SK-N-SH treated with all-trans-retinoic acid at 6 μM for 48 hours (cell line): ENCODE results near the gene TSC1.

ENCODE experiments used
- ATAC-seq: fragments of 200-7000 bp; cut with Tn5 transposase; 3 replicates; pipeline ENCODE4 v1.9.1; 2020; ENCODE audit warnings: mild to moderate bottlenecking, moderate library complexity
- BACH2 ChIP-seq: fragments of 250-450 bp; sonication (Bioruptor Pico); IDR thresholded peaks from 2 replicates; pipeline ENCODE4 v1.9.0; 2021; ENCODE audit warnings: mild to moderate bottlenecking, borderline replicate concordance
- CSDC2 ChIP-seq: fragments of 250-450 bp; sonication (Bioruptor Pico); IDR thresholded peaks from 2 replicates; pipeline ENCODE4 v1.5.0; 2020; ENCODE audit warnings: mild to moderate bottlenecking, moderate library complexity
- CSRNP3 ChIP-seq: fragments of 250-450 bp; sonication (Bioruptor Pico); IDR thresholded peaks from 2 replicates; pipeline ENCODE4 v1.5.1; 2021; ENCODE audit warnings: mild to moderate bottlenecking, moderate library complexity
- ESRRG ChIP-seq: fragments of 250-450 bp; sonication (Bioruptor Pico); IDR thresholded peaks from 2 replicates; pipeline ENCODE4 v1.6.1; 2021; ENCODE audit warnings: mild to moderate bottlenecking
- GLIS3 ChIP-seq: fragments of 250-450 bp; sonication (Bioruptor Pico); IDR thresholded peaks from 2 replicates; pipeline ENCODE4 v1.5.0; 2020; ENCODE audit warnings: mild to moderate bottlenecking, moderate library complexity
- OSR1 ChIP-seq: fragments of 250-450 bp; sonication (Bioruptor Pico); IDR thresholded peaks from 2 replicates; pipeline ENCODE4 v1.8.0; 2022; ENCODE audit warnings: moderate library complexity, mild to moderate bottlenecking, inconsistent platforms
- PPARA ChIP-seq: fragments of 250-450 bp; sonication (Bioruptor Pico); IDR thresholded peaks from 2 replicates; pipeline ENCODE4 v1.5.0; 2020; ENCODE audit warnings: mild to moderate bottlenecking, borderline replicate concordance
- RARB ChIP-seq: fragments of 250-450 bp; sonication (Bioruptor Pico); IDR thresholded peaks from 2 replicates; pipeline ENCODE4 v1.8.0; 2021; ENCODE audit warnings: mild to moderate bottlenecking, moderate library complexity
- SNAI2 ChIP-seq: fragments of 250-450 bp; sonication (Bioruptor Pico); IDR thresholded peaks from 2 replicates; pipeline ENCODE4 v1.5.0; 2020; ENCODE audit warnings: mild to moderate bottlenecking, moderate library complexity
- TCF4 ChIP-seq: fragments of 250-450 bp; sonication (Bioruptor Pico); IDR thresholded peaks from 2 replicates; pipeline ENCODE4 v1.8.0; 2021; ENCODE audit warnings: mild to moderate bottlenecking, moderate library complexity, borderline replicate concordance
- TOX ChIP-seq: fragments of 250-450 bp; sonication (Bioruptor Pico); IDR thresholded peaks from 2 replicates; pipeline ENCODE4 v1.8.0; 2021; ENCODE audit warnings: mild to moderate bottlenecking, moderate library complexity, borderline replicate concordance
- TSHZ2 ChIP-seq: fragments of 250-450 bp; sonication (Bioruptor Pico); IDR thresholded peaks from 2 replicates; pipeline ENCODE4 v1.5.0; 2020; ENCODE audit warnings: mild to moderate bottlenecking, moderate library complexity
- ZC3H10 ChIP-seq: fragments of 250-450 bp; sonication (Bioruptor Pico); IDR thresholded peaks from 2 replicates; pipeline ENCODE4 v1.5.1; 2021; ENCODE audit warnings: mild to moderate bottlenecking, moderate library complexity
- ZFP3 ChIP-seq: fragments of 250-450 bp; sonication (Bioruptor Pico); IDR thresholded peaks from 2 replicates; pipeline ENCODE4 v1.5.0; 2020; ENCODE audit warnings: mild to moderate bottlenecking, moderate library complexity
- ZNF565 ChIP-seq: fragments of 450-650 bp; formaldehyde crosslinking; conservative IDR thresholded peaks from 2 replicates; pipeline ENCODE4 v1.5.0; 2020; ENCODE audit warnings: low read depth, mild to moderate bottlenecking, moderate library complexity
- ZNF70 ChIP-seq: fragments of 450-650 bp; formaldehyde crosslinking; IDR thresholded peaks from 2 replicates; pipeline ENCODE4 v1.5.0; 2020; ENCODE audit warnings: mild to moderate bottlenecking, moderate library complexity
- ZNF8 ChIP-seq: fragments of 450-650 bp; formaldehyde crosslinking; IDR thresholded peaks from 2 replicates; pipeline ENCODE4 v1.5.0; 2020; ENCODE audit warnings: mild to moderate bottlenecking, moderate library complexity
- TF ChIP-seq, protein P1 (sequence below): fragments of 250-450 bp; sonication (Bioruptor Pico); IDR thresholded peaks from 2 replicates; pipeline ENCODE4 v1.8.0; 2021; ENCODE audit warnings: low read depth, mild to moderate bottlenecking, moderate library complexity, borderline replicate concordance
- TF ChIP-seq, protein P2 (sequence below): fragments of 250-450 bp; sonication (Bioruptor Pico); IDR thresholded peaks from 2 replicates; pipeline ENCODE4 v1.5.1; 2020; ENCODE audit warnings: low read depth, mild to moderate bottlenecking, moderate library complexity

Gene TSC1

GRCh38 chr9:132945186-132946130 is 1.0 kb upstream of the TSC1 start:
- no peak for ATAC-seq
- TF ChIP-seq TOX (no peak), CSDC2 (CRISPR knock-in tag) (no peak), ZNF8 (CRISPR knock-in tag) (no peak), ZNF70 (CRISPR knock-in tag) (no peak), GLIS3 (CRISPR knock-in tag) (no peak), TCF4 (CRISPR knock-in tag) (no peak)
- TF ChIP-seq, protein P1, sequence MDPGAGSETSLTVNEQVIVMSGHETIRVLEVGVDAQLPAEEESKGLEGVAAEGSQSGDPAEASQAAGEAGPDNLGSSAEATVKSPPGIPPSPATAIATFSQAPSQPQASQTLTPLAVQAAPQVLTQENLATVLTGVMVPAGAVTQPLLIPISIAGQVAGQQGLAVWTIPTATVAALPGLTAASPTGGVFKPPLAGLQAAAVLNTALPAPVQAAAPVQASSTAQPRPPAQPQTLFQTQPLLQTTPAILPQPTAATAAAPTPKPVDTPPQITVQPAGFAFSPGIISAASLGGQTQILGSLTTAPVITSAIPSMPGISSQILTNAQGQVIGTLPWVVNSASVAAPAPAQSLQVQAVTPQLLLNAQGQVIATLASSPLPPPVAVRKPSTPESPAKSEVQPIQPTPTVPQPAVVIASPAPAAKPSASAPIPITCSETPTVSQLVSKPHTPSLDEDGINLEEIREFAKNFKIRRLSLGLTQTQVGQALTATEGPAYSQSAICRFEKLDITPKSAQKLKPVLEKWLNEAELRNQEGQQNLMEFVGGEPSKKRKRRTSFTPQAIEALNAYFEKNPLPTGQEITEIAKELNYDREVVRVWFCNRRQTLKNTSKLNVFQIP (CRISPR knock-in tag), result no peak

DNA sequence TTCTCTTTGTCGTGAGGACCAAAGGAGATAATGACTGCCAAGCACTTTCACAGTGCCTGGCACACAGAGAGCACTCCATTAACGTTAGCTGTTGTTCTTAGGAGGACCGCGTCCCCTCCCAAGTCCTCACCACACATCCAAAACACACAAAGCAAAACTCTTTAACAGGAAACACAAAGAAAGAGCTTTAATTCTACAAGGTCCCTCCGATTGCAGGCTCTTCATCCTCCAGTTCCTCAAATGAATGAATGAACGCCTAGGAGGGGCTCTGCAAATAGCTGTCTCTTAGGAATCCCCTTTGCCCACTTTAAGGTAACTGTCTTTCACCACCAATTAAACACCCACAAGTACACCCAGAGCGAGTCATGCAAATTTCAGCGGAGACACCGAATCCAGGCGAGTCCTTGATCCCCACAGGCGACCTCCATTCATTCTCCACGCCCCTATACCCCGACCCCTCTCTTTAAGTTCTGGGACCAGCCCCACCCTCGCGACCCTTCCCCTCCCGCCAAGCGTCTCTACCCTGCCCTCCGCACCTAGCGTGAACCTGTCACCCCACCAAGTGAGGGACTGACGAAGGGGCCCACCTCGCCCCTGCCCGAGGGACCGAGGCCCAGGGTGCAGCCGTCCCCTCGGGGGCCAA is 644 bp downstream of the TSC1 start:
- peak; percentile 2; the same call in 2 of the 3 replicates for ATAC-seq
- TF ChIP-seq, protein P2, sequence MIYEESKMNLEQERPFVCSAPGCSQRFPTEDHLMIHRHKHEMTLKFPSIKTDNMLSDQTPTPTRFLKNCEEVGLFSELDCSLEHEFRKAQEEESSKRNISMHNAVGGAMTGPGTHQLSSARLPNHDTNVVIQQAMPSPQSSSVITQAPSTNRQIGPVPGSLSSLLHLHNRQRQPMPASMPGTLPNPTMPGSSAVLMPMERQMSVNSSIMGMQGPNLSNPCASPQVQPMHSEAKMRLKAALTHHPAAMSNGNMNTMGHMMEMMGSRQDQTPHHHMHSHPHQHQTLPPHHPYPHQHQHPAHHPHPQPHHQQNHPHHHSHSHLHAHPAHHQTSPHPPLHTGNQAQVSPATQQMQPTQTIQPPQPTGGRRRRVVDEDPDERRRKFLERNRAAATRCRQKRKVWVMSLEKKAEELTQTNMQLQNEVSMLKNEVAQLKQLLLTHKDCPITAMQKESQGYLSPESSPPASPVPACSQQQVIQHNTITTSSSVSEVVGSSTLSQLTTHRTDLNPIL (CRISPR knock-in tag), result no peak
- no peak for TF ChIP-seq ZNF565 (CRISPR knock-in tag)
- TF ChIP-seq TOX, result no peak
- TF ChIP-seq RARB (CRISPR knock-in tag), result no peak
- no peak for TF ChIP-seq ZFP3
- no peak for TF ChIP-seq ZNF8 (CRISPR knock-in tag)
- no peak for TF ChIP-seq ZNF70 (CRISPR knock-in tag)
- TF ChIP-seq ZC3H10 (CRISPR knock-in tag), result no peak
- TF ChIP-seq CSRNP3 (CRISPR knock-in tag), result no peak
- TF ChIP-seq PPARA (CRISPR knock-in tag), result no peak
- no peak for TF ChIP-seq TCF4 (CRISPR knock-in tag)
- no peak for TF ChIP-seq ESRRG (CRISPR knock-in tag)

- no peak for ATAC-seq
- TF ChIP-seq GLIS3 (CRISPR knock-in tag) (no peak), CSRNP3 (CRISPR knock-in tag) (no peak), BACH2 (no peak), ESRRG (CRISPR knock-in tag) (no peak), SNAI2 (CRISPR knock-in tag) (no peak), OSR1 (CRISPR knock-in tag) (no peak), TSHZ2 (no peak)
Measured at GRCh38 chr9:132942541-132943182, 1.8 kb downstream of the TSC1 start.
